HG02642 (cell line): Measurements from ENCODE around the gene PPP2R5E.
"Not testable (repeated sequence)": the region's sequence is repeated elsewhere in the genome, so short reads cannot be mapped to it uniquely, and the experiment has no call there.

Source experiments
- ATAC-seq: cut with Tn5 transposase; IDR thresholded peaks from one replicate; pipeline ENCODE4 v1.9.1; 2021; ENCODE audit warnings: mild to moderate bottlenecking; ENCODE audit not compliant: unreplicated experiment, poor library complexity

Gene PPP2R5E

DNA sequence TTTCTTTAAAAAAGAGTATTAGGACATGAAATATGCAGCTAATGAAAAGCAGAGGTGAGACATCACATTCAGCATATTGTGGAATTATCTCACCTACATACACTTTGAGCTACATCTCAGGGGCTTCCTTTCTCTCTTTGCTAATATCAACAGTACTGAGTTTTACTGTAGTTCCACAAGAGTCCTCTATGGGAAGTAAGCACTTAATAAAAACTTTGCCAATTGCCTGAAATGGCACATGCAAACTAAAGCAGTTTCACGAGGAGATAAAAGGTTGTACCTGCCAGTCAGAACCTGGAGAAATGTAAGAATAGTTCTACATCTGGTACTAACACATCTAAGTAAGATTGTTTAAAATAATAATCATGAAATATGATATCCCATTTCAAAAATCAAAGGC, 150.9 kb downstream of the PPP2R5E start:
- ATAC-seq = no peak

DNA sequence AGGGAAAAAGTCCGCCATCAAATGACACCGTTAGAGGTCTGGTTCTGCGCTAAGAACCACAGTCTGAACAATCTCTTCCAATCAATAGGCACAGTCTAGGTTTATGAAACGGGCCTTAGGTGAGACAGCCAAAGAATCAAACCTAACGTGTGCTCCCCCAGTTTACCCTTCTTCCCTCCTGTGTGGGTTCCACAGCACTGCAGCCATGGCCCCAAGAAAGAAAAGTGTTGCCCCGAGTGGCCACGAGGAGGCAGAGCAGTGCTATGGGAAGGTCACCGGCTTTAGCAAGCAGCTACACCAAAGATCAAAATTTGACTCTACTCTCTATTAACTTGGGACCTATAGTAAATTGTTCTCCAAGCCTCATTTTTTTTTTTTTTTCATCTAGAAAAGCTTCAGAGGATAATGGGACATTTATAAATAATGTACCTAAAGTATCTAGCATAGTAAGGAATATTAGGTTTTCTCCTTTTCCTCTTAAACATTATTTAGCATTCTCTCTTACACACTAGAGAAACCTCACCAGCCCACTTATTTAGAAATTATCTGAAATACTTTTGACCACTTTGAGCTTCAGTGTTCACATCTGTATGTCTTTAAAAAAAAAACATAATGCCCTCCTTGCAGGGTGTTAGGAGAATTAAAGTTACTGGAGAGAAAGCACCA, 154.3 kb downstream of the PPP2R5E start:
- ATAC-seq = peak; percentile 84

DNA sequence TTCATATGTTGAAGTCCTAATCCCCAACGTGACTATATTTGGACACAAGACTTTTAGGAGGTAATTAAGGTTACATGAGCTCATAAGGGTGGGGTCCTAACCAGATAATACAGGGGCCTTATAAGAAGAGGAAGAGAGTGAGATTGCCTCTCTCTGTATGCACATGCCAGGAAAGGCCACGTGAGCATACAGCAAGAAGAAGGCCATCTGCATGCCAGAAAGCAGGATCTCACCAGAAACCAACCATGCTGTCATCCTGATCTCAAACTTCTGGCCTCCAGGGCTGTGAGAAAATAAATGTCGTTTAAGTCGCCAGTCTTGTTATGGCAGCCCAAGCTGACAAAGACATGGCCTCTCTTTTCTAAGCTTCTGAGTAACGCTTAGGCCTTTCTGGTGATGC, 155.5 kb downstream of the PPP2R5E start:
- no peak for ATAC-seq

DNA sequence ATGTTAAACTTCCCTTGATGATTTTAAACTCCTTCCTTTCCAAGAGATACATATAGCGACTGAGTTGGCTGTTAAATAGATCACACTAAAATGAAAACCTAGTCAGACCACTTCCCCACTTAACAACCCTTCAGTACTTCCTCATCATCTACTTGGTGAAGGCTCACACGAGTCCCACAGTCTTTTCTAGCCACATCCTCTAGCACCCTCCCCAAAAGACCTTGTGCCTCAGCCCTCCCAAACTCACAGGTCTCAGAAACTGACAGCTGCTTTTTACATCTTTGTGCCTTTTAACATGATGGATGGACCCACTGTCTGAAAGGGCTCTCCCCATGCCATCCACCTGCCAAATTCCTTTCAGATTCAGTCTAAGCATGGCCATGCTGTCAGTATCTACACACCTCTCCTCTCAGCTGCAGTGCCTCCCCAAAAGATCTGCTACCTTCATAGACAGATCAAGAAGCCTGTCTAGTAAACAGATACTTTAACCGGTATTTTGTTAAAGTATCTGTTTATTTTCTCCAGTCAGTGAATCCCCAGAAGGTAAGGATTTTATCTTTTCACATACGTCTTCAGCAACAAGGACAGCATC, 159.3 kb downstream of the PPP2R5E start:
- ATAC-seq = peak; percentile 86

DNA sequence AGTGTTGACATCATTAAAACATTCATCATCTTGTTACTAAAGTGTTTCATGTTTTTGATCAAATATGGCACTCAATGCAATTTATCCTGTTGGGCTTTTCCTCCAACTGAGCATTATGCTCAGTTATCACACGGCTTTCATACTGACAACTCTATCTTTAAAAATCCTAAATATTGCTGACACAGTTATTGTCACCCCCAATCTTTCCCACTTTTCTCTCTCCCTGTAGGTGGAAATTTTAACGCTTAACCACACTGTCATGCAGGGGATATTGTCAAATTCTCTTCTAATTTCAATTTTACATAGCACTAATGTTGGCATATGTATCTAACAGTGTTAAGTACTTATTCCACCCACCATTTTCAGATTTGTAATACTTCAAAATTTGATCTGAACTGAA, 164.7 kb downstream of the PPP2R5E start:
- no peak for ATAC-seq

DNA sequence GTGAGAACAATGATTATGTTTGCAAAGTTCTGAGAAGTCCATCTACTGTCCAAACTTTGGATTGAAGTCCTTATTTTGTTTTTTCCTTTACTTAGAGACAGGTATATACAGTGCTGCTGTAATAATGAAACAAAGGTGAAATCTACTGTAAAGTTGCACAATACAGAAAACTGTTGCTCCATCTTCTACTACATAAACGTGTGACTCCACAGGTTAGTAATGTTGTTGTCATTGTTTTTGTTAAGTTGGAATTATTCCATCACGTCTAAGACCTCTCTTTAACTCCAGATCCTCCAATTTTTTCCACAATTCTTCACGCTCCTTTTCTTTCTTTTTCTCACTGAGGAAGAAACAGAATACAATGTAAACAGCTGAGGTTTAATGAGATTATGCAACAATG, 167.4 kb downstream of the PPP2R5E start:
- ATAC-seq = no peak

DNA sequence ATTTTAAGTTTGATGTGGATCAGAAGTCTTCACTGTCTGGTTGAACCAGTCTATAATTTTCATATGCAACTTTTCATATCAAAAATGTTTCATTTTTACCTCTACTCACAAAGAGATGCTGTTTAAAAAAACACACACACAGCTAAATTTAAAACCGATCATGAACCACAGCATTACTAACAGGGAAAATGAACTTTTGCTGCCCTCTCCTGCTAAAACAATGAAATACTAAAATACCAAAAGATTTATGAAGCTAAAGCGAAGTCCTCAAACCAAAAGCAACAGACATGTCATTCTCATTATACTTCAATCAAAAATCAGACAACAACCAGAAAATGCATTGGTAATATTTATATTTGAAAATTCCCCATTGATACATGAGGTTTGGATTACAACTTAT, 171.6 kb downstream of the PPP2R5E start:
- ATAC-seq = not testable (repeated sequence)

DNA sequence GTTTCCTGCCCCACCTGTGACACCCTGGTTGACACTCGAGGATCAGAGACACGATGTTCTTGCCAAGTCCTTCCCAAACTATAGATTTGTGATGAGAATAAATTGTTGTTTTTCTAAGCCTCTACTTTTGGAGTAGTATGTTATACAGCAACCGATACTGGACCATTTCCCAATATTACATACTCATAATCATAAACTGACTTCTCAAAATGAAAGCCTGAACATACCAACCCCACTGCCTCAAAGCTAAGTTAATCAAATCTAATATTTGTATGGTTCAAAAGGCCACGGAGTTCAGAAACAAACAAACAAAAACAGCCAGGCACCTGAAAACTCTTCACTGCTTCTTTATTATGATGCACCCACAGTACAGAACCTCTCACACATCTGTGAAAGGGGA, 172.1 kb downstream of the PPP2R5E start:
- no peak for ATAC-seq

DNA sequence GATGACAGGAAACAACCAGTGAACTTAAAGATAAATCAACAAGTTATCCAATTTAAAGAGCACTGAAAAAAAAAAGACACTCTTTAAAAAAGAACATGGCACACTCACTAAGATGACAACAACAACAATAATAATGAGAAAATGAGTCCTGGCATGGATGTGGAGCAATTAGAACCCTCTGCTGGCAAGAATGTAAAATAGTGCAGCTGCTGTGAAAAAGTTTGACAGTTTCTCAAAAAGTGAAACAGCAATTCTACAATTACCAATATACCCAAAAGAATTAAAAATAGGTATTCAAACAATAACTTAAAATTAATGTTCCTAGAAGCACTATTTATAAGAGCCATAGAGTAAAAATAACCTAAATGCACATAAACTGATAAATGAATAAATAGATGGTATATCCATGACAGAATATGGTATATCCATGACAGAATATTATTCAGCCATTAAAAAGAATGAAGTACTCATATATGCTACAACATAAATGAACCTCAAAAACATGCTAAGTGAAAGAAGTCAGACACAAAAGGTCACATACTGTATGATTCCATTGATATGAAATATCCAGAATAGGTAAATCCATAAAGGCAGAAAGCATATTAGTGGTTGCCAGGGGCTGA, 175.3 kb downstream of the PPP2R5E start:
- no peak for ATAC-seq

DNA sequence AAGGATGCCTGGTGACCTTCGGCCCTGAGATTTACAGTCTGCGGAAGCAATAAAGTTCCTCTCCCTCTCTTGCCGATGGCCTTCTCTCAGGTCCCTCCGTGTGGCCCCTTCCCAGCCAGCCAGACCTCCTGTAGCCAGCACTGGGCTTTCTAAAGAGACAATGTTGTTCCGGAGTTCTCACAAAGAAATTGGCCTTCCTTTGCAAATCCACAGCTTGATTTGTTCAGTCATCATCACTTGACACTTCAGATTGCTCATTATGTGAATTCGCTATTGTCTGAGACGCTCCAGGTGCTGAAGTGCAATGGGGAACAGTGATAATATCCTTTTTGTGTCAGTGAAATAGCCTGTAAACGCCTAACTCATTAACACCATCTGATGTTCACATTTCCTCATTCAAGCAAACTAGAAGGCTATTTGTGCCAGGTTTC, 180.8 kb downstream of the PPP2R5E start:
- ATAC-seq = no peak

DNA sequence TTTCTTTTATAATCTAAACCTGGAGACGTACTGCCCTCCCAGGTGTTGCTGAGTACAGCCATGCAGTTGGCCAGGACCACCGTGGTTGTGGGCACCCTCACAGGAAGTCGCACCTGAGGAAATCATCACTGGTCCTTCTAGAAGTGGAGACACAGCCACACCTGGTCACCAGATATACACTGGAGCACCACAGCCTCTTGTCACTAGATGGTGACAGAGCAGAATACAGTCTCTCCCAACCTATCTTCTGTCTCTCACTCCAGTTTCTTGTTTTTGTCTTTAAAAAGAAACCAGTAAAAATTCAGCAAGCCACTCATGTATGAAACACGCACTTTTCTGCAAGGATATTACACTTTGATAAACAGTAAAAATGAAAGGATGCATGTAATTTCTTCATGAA, 181.4 kb downstream of the PPP2R5E start:
- no peak for ATAC-seq

DNA sequence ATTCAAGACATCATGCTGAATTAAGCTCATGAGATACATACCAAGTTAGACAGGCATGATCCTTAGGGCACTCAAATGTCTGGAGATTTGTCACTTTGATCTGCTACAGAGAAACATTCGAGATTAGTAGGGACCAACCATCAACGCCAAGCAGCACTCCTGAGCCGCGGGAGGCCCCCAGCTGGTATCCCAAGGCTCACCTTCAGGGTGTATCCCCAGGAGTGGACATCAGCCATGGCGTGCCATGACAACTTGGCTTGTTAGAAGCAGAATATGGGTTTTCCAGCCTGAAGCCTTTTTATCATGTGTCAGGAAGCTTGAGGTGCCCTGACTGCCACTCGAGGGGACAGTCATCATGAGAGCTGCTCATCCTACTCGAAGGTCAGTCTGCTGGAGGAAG, 185.3 kb downstream of the PPP2R5E start:
- no peak for ATAC-seq

DNA sequence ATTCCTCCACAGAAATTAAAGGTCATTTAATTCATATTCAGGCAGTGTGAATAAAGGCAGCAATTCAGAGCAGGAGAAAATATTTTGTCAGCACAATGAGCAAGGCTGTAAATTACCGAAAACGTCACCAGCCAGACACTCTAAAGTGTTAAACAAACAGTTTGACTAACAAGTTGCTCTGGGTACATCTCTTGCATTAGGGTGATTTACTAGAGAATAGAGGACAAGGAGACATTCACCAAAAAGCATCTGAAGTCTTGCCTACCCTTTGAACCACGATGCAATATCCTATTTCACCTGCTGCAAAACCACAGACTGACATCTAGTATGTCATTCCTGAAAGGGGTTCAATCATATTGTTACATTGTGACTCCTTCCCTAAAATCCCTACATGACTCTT, 197.4 kb downstream of the PPP2R5E start:
- no peak for ATAC-seq

DNA sequence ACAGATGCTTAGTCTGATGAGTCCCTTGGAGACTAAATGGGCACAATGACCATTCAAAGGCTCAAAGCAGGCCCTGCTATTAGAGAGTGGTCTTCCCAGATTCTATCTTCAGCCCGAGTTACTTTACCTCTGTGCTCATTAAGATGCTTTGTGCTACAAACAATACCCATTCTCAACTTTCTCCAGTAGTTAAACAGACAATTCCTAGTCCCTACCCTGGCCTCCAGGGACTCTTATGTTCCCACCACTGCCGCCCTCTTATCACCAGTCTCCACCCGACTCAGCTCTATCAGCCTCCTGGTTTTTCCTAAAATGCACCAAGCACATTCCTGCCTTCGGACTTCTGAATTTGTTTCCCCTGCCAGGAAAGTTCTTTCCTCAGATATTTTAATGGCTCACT, 198.8 kb downstream of the PPP2R5E start:
- ATAC-seq = no peak

DNA sequence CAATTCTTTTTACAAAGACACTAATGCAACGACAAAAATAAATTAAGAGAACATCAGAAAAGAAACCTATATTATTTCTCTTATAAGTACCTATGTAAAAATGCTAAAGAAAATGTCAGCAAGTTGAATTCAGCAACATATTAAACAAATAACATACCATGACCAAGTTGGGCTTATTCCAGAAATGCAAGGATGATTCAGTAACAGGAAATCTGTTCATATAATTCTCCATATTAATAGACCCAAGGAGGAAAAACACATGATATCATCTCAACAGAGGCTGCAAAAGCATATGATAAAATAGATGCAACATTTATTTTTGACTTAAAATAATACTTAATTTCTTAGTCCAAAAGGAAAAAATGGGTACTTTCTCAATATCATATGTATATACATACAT, 199.3 kb downstream of the PPP2R5E start:
- no peak for ATAC-seq

DNA sequence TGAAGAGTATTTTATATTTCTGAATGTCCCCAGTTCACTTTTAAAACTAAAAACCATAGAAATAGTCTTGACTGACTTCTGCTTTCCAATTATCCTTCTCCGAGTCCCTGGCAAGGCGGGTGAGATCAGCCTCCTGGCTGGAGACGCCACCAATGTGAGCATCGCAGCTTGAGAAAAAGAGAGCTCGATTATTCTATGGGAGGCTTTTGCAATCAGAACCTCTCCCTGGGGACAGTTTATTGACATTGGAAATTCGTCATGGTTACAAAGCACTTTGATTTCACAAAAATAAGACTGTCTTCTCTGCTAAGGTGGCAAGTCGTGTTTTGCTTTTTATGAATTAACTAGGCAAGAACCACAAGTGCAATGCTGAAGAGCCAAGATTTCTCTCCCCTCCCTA, 200.8 kb downstream of the PPP2R5E start:
- ATAC-seq = no peak

DNA sequence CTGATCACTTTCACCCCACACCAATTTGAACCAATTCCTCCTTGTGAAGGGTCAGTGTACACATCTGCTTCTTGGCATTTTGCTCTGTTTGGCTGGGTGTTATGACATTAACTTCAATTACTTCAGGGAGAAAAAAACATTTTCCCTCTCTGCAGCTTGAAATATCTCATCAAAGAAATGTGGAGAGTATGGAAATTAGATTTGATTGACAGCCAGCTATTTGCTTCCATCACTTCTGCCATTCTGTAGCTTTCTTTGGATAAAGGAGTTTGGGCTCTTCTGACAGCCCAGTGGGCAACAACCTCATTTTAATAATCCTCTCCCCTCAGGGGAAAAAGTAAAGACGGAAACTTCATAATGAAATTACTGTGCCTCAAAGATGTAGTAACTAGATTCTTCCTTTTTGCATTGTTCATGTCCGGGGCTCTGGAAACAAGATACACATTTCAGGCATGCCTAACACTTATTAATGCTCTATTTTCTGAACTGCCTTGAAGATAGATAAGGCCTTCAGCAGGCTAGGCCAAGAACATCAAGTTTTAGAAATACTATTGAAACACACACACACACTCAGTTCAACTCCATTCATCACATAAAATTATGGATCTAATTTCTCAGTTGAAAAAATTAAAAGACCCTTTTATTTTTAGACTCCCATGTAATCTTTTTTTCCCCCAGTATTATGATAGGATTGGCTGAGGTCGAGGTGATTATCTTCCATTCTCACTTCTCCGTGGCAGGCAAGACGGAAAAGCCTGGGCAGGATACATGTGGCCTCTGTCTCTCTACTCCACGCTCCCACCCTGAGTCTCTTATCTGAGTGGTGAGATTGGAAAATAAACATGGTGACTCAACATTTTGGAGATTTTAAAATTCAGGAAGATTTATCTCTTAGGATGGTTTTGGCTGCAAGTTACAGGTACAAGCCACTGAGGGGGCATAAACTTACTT, 214.1 kb downstream of the PPP2R5E start:
- no peak for ATAC-seq

DNA sequence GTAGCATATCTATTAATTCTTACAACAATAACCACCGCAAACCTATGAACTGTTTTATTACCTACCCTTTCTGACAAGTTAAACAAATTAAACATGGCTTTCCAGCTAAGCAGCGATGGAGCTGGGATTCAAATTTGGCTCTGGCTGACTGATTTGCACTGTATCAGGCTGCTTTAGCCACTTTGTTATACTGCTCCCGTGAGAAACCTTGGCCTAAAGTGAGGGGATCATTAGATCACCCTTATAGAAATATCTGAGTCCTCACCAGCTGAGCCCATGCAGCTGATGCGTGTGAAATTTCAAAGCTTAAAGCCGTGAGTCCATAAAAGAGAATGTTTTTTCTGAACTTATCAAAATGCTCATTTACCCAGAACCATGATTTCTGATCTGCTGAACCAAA, 216.3 kb downstream of the PPP2R5E start:
- ATAC-seq = no peak

DNA sequence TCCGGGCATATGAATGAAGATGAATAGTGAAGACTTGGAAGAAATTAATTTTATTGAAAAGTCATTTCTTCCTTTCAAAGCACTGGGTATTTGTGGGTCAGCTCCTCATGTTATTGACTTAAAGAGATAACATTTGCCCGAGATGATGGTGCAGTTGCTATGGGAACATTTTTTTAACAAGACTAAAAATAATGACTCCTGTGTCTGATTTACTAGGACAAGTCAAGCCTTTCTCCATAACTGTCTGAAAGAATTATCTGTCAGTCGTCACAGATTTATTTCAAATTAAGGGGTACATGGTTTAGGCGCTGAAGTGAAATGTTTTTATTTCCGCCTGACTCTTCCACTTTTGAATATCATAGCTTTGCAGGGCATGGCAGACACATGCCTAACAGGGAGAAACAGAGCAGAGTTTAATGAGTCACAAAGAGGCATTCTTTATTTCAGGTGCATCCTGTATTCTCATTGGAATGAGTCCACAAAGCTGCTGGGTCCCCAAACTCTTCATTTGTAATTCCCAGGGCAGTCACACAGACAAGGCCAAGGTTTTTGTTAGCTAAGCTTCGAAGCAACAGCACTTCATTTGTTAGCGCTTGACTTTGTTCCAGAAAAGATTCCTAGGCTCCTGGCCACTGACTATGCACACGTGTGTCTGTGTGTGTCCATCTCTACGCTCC, 220.1 kb downstream of the PPP2R5E start:
- ATAC-seq = no peak

DNA sequence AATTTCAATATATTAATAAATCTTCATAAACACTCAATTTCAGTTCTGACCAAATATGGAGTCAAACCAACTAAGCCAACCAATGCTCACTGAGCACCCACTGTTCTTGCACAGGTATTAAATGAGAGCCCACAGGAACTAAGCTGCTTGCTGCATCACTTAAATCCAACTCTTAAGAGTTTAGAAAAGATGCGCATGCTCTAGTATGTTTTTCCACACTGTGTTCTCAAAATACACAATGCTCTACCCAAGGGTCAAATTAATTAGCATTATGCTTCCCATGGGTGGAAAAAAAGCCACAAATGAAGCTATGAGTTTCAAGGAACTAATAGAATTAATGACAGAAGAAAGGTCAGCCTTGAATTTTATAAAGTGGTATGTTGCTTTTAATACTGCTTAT, 220.7 kb downstream of the PPP2R5E start:
- ATAC-seq = no peak
